Endodermal cell (in vitro differentiated cells): Measurements from ENCODE around the gene TBC1D9B. TPM values are rescaled to one million over a fixed set of nuclear protein-coding genes. Genes with fewer than 3 reads are reported as not detected.

Experiments
- DNase-seq: peaks from one replicate; pipeline ENCODE4 v3.0.0-alpha.2; 2017
- H3K27ac ChIP-seq: 2 replicates; pipeline ENCODE4 v1.5.1; 2013; ENCODE audit warnings: mild to moderate bottlenecking, low read depth, low read length, moderate library complexity
- H3K27me3 ChIP-seq: 2 replicates; pipeline ENCODE4 v1.6.1; 2013; ENCODE audit warnings: mild to moderate bottlenecking, low read length, moderate library complexity; ENCODE audit not compliant: insufficient read depth, control insufficient read depth, poor library complexity, severe bottlenecking
- H3K36me3 ChIP-seq: 2 replicates; pipeline ENCODE4 v1.7.0; 2013; ENCODE audit warnings: mild to moderate bottlenecking, low read length, moderate library complexity; ENCODE audit not compliant: control insufficient read depth, insufficient read depth
- H3K4me1 ChIP-seq: one replicate; pipeline ENCODE4 v1.7.0; 2013; ENCODE audit warnings: low read length; ENCODE audit not compliant: control insufficient read depth, insufficient read depth
- H3K4me3 ChIP-seq: 2 replicates; pipeline ENCODE4 v1.5.1; 2013; ENCODE audit warnings: mild to moderate bottlenecking, low read length, moderate library complexity
- H3K9ac ChIP-seq: 2 replicates; pipeline ENCODE4 v1.6.1; 2013; ENCODE audit warnings: mild to moderate bottlenecking, low read length, moderate library complexity; ENCODE audit not compliant: poor library complexity, severe bottlenecking; ENCODE audit errors: extremely low read depth
- H3K9me3 ChIP-seq: 2 replicates; pipeline ENCODE4 v1.6.1; 2013; ENCODE audit warnings: mild to moderate bottlenecking, low read length, moderate library complexity; ENCODE audit not compliant: control insufficient read depth
- H3K27ac Mint-ChIP-seq: 2 replicates; pipeline ENCODE4 v1.8.0; 2020; ENCODE audit warnings: mixed read lengths
- H3K27me3 Mint-ChIP-seq: 2 replicates; pipeline ENCODE4 v1.8.0; 2021; ENCODE audit warnings: mild to moderate bottlenecking, mixed read lengths; ENCODE audit not compliant: insufficient read depth
- H3K36me3 Mint-ChIP-seq: 2 replicates; pipeline ENCODE4 v1.8.0; 2020; ENCODE audit warnings: low read depth, mixed read lengths
- H3K4me1 Mint-ChIP-seq: 2 replicates; pipeline ENCODE4 v1.8.0; 2020; ENCODE audit warnings: mixed read lengths
- H3K4me3 Mint-ChIP-seq: 2 replicates; pipeline ENCODE4 v1.8.0; 2020; ENCODE audit warnings: mild to moderate bottlenecking, moderate library complexity, mixed read lengths
- H3K9me3 Mint-ChIP-seq: 2 replicates; pipeline ENCODE4 v1.8.0; 2020; ENCODE audit warnings: mild to moderate bottlenecking, mixed read lengths
- WGBS, 2 experiments: methylation state at CpG; one replicate each; pipeline versions ENCODE4 v1.1.5 to v1.1.7; 2013; ENCODE audit warnings: missing lambda C conversion rate in 2 of 2, mixed read lengths in 1 of 2; ENCODE audit not compliant: insufficient coverage in 1 of 2, insufficient read length in 1 of 2; 5-methylcytosine and 5-hydroxymethylcytosine counted together
- total RNA-seq, 2 donors: library from RNA; stranded (reverse); fragmentation: NEBNext Ultra II Directional in 1 of 2; extraction: Animal tissue kit (Norgen Biotek cat#: 25700) in 1 of 2; gene quantifications; 2 replicates in 1 of 2; 3 replicates in 1 of 2; pipeline ENCODE4 v1.2.1, GENCODE V29; 2021
- TF ChIP-seq, protein P1 (sequence below): fragments of 200-600 bp; sonication (generic); conservative IDR thresholded peaks from 2 replicates; pipeline ENCODE4 v1.5.0; 2021; ENCODE audit warnings: antibody characterized with exemption, mild to moderate bottlenecking

TBC1D9B gene
- total RNA-seq, 2 donors from 2014 or later = 118 to 127 TPM

DNA sequence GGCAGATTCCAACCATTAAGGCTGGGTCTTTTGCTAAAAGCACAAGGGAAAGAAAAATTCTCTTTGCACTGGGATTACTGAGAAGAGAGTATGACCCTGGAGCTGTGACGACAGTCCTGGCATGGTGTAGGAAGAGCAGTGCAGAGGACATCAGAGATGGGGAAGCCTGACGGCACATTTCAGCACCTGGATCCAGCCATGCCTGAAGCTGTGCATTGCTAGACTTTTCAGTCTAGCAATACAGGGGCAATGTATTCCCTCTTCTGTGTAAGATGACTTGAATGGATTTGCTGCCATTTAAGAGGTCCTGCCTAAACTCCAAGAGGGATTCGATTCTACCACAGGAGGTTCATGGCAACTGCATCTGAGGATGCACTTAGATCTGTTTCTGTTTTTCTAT, 36.7 kb downstream of the TBC1D9B start:
- Mint-ChIP-seq H3K36me3 (peaks cover 55% of the 10 kb centered on the region), H3K27ac (no peak overlapping the region), H3K4me3 (no peak overlapping the region), H3K27me3 (no peaks in the 10 kb centered on the region), H3K9me3 (no peaks in the 10 kb centered on the region), H3K4me1 (peaks cover 5% of the 10 kb centered on the region)
- Histone ChIP-seq H3K27ac (peak overlapping the region; percentile 21), H3K9ac (no peak overlapping the region), H3K9me3 (no peaks in the 10 kb centered on the region), H3K36me3 (peaks cover 40% of the 10 kb centered on the region), H3K4me3 (no peak overlapping the region), H3K4me1 (no peaks in the 10 kb centered on the region), H3K27me3 (no peaks in the 10 kb centered on the region)
- TF ChIP-seq, protein P1, sequence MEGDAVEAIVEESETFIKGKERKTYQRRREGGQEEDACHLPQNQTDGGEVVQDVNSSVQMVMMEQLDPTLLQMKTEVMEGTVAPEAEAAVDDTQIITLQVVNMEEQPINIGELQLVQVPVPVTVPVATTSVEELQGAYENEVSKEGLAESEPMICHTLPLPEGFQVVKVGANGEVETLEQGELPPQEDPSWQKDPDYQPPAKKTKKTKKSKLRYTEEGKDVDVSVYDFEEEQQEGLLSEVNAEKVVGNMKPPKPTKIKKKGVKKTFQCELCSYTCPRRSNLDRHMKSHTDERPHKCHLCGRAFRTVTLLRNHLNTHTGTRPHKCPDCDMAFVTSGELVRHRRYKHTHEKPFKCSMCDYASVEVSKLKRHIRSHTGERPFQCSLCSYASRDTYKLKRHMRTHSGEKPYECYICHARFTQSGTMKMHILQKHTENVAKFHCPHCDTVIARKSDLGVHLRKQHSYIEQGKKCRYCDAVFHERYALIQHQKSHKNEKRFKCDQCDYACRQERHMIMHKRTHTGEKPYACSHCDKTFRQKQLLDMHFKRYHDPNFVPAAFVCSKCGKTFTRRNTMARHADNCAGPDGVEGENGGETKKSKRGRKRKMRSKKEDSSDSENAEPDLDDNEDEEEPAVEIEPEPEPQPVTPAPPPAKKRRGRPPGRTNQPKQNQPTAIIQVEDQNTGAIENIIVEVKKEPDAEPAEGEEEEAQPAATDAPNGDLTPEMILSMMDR = no peak
- WGBS, 2 experiments = 95 to 97% methylated on average over 3 of the region's 3 CpGs
- no peak for DNase-seq

DNA sequence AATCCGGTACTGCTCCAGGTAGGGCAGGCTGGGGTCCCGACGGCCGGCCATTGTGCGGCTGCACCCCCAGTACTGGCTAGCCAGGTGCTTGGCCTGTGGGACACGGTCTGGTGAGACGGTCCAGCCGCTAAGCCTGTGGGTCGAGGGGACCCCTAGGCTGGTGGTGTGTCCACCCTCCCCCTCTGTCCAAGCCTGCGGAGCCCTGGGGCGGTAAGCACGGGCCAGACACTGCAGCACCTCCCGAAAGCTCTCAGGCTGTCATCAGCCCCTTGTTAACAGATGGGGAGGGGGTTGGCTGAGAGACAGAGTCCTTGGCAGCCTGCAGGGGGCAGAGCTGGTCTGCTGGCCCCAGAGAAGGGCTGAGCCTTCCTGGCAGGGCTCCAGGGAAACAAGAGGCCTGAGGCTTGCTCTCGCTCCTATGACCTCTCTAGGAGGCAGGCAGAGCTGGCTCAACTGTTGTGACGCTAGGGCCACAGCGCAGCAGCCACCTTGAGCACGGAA, 37.2 kb downstream of the TBC1D9B start:
- H3K4me1 Mint-ChIP-seq = peaks cover 5% of the 10 kb centered on the region
- no peaks in the 10 kb centered on the region for H3K27me3 Mint-ChIP-seq
- peak; percentile 88 for DNase-seq
- H3K36me3 ChIP-seq = peaks cover 41% of the 10 kb centered on the region
- 87 to 90% methylated on average over 13 to 17 of the region's 17 CpGs for WGBS, 2 experiments
- no peaks in the 10 kb centered on the region for H3K4me1 ChIP-seq
- no peaks in the 10 kb centered on the region for H3K27me3 ChIP-seq
- no peak overlapping the region for H3K27ac Mint-ChIP-seq
- H3K9me3 ChIP-seq = no peaks in the 10 kb centered on the region
- no peak overlapping the region for H3K4me3 ChIP-seq
- no peaks in the 10 kb centered on the region for H3K9me3 Mint-ChIP-seq
- H3K27ac ChIP-seq = peak overlapping the region; percentile 49
- no peak overlapping the region for H3K4me3 Mint-ChIP-seq
- no peak overlapping the region for H3K9ac ChIP-seq
- TF ChIP-seq, protein P1 = peak; percentile 76
- H3K36me3 Mint-ChIP-seq = peaks cover 53% of the 10 kb centered on the region

DNA sequence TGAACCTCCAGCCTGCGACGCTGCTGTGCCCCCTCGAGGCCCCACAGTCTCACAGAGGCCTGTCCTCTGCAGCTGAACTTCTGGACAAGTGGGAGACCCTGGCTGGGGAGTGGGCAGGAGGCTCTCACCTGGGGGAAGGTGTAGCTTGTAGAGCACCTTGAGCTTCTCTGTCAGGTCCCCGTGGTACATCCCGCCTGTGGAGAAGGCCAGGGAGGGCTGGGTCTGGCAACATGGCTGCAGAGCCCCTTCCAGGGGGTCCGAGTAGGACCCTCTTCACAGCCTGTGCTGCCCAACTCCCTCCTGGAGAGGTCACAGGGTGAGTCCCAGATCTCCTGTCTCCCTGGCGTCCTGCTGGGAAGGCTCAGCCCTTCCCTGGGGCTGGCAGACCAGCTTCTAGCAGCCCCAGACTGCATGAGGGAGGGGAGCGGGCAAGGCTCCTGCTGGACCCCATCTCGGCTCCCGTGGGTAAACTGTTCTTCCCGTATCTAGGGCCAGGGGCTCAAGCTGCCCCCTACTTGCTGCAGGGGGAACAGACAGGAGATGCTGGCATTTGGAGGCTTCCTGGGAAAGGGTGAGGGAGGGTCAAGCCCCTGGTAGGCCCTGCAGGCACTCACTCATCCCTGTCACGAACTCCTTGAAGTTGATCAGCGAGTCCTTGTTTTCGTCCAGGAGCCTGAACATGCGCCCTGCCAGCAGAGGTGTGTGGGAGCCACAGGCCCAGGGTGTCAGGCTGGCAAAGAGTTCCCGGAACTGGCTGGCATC, 37.9 kb downstream of the TBC1D9B start:
- H3K4me1 Mint-ChIP-seq = peaks cover 5% of the 10 kb centered on the region
- TF ChIP-seq, protein P1 = peak; percentile 13
- no peaks in the 10 kb centered on the region for H3K27me3 ChIP-seq
- no peak overlapping the region for H3K4me3 ChIP-seq
- 92 to 97% methylated on average over 8 to 16 of the region's 16 CpGs for WGBS, 2 experiments
- H3K27ac ChIP-seq = peak overlapping the region; percentile 49
- H3K9me3 Mint-ChIP-seq = no peaks in the 10 kb centered on the region
- H3K4me1 ChIP-seq = no peaks in the 10 kb centered on the region
- peaks cover 53% of the 10 kb centered on the region for H3K36me3 Mint-ChIP-seq
- peaks cover 47% of the 10 kb centered on the region for H3K36me3 ChIP-seq
- no peak overlapping the region for H3K27ac Mint-ChIP-seq
- no peak overlapping the region for H3K9ac ChIP-seq
- H3K9me3 ChIP-seq = no peaks in the 10 kb centered on the region
- H3K4me3 Mint-ChIP-seq = no peak overlapping the region
- no peaks in the 10 kb centered on the region for H3K27me3 Mint-ChIP-seq
- DNase-seq = no peak
